Esophagus squamous epithelium (tissue), 5 donors: ENCODE results near the gene ATN1. TPM values are rescaled to one million over a fixed set of nuclear protein-coding genes. Genes with fewer than 3 reads are reported as not detected.

Experiments
- DNase-seq: peaks from one replicate; lab custom pipeline; 2025; lab: John Stamatoyannopoulos, UW
- H3K27ac ChIP-seq, 4 donors: fragments of 200-600 bp; sonication (generic); one replicate each; pipeline ENCODE4 v1.5.1; 2016 to 2019; ENCODE audit warnings: mild to moderate bottlenecking in 1 of 4
- H3K27me3 ChIP-seq, 4 donors: fragments of 200-600 bp; sonication (generic); 1 replicate in 3 of 4; 2 replicates in 1 of 4; pipeline versions ENCODE4 v1.5.1 to v1.6.0; 2017 to 2021; ENCODE audit warnings: antibody characterized with exemption in 1 of 4
- H3K36me3 ChIP-seq, 3 donors: fragments of 200-600 bp; sonication (generic); one replicate each; pipeline ENCODE4 v1.5.1; 2016 to 2019
- H3K4me1 ChIP-seq, 3 donors: fragments of 200-600 bp; sonication (generic); one replicate each; pipeline ENCODE4 v1.5.1; 2017 to 2019
- H3K4me3 ChIP-seq, 4 donors: fragments of 200-600 bp; sonication (generic); 1 replicate in 3 of 4; 2 replicates in 1 of 4; pipeline ENCODE4 v1.5.1; 2016 to 2019; ENCODE audit warnings: mild to moderate bottlenecking in 2 of 4, moderate library complexity in 1 of 4
- H3K9me3 ChIP-seq, 3 donors: fragments of 200-600 bp; sonication (generic); one replicate each; pipeline ENCODE4 v1.5.1; 2016 to 2019
- POLR2A ChIP-seq, 4 donors: fragments of 450-650 bp; IDR thresholded peaks; one replicate each; pipeline ENCODE4 v1.6.1; 2017; ENCODE audit warnings: antibody characterized with exemption in 4 of 4, mild to moderate bottlenecking in 4 of 4, moderate library complexity in 3 of 4
- WGBS, 2 donors: methylation state at CpG; one replicate each; pipeline ENCODE4 v1.1.5; 2018; 5-methylcytosine and 5-hydroxymethylcytosine counted together
- intact Hi-C: fragments of 100-400 bp; cut with DNase I; formaldehyde crosslinking; loops from one replicate; pipeline ENCODE4 v1.15.0; 2022
- total RNA-seq, 4 donors: library from RNA; depleted of rRNA; stranded (reverse); fragments of >200 nt; gene quantifications; one replicate each; pipeline ENCODE4 v1.1.0, GENCODE V29; 2016
- TF ChIP-seq, protein P1 (sequence below), 6 experiments: fragments of 450-650 bp in 4 of 6; fragments of 200-600 bp in 2 of 6; sonication (generic) in 2 of 6; IDR thresholded peaks; one replicate each; pipeline ENCODE4 v1.5.1; 2016 to 2019; ENCODE audit warnings: antibody characterized with exemption in 6 of 6, mild to moderate bottlenecking in 4 of 6, moderate library complexity in 4 of 6
- donor health status: DM: yes; HTN: yes; CAD: no.

ATN1 gene
- total RNA-seq, 4 donors from 2014 or later: 12.2 to 28.8 (median 22.2) TPM

DNA sequence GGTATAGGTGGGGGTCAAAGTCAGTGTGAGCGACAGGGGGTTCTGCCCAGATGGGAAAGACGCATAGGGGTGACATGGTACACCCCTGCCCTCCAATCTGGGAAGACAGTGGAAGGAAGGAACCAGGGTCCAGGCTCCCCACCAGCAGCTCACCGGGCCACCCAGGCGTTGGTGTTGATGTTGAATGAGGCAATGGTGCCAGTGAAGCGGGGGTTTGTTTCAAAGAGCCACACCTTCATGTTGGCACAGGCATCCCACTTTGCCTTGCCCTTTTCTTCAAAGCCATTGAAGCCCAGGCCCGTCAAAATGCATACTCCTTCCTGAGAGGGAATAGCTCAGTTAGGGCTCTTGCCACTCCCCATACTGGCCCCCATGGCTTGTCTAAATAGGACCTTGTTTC lies 50.4 kb downstream of the ATN1 start:
- peaks cover 32 to 93% (median 59%) of the 10 kb centered on the region in 3 donors for H3K36me3 ChIP-seq
- no peak for TF ChIP-seq POLR2A (IDR thresholded peaks at IDR 0.05)
- TF ChIP-seq, protein P1, sequence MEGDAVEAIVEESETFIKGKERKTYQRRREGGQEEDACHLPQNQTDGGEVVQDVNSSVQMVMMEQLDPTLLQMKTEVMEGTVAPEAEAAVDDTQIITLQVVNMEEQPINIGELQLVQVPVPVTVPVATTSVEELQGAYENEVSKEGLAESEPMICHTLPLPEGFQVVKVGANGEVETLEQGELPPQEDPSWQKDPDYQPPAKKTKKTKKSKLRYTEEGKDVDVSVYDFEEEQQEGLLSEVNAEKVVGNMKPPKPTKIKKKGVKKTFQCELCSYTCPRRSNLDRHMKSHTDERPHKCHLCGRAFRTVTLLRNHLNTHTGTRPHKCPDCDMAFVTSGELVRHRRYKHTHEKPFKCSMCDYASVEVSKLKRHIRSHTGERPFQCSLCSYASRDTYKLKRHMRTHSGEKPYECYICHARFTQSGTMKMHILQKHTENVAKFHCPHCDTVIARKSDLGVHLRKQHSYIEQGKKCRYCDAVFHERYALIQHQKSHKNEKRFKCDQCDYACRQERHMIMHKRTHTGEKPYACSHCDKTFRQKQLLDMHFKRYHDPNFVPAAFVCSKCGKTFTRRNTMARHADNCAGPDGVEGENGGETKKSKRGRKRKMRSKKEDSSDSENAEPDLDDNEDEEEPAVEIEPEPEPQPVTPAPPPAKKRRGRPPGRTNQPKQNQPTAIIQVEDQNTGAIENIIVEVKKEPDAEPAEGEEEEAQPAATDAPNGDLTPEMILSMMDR (IDR thresholded peaks at IDR 0.05): no peak
- H3K4me1 ChIP-seq: peaks cover 7 to 33% (median 17%) of the 10 kb centered on the region in 3 donors
- no peak for DNase-seq
- no peaks in the 10 kb centered on the region for H3K9me3 ChIP-seq
- H3K4me3 ChIP-seq: no peak overlapping the region
- H3K27me3 ChIP-seq: no peaks in the 10 kb centered on the region
- intact Hi-C loops: no loop called here
- WGBS, 2 donors: 59 to 65% methylated on average over 5 to 6 of the region's 6 CpGs
- peak overlapping the region; percentile 72 to 84 (median 78) for H3K27ac ChIP-seq

DNA sequence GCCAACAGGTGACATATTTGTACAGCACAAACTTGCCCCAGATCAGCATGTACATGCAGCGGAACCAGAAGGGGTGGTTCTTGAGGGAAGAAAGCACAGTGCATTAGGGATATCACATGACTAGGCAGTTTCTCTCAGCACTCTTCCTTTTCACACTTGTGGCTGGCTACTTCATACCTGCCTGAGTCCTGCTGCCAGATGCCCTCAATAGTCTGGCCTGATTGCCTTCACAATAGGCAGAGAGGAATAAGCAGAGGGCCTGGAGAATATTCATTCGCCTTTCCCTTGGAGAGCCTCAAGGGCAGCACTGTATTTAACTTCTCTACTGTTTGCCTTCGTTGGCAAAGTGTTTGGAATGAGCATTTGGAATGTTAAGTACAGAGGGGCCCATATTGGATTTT lies 50.9 kb downstream of the ATN1 start:
- no peaks in the 10 kb centered on the region for H3K27me3 ChIP-seq
- WGBS, 2 donors: 35 to 66% methylated on average over 3 of the region's 3 CpGs
- H3K27ac ChIP-seq: peak overlapping the region; percentile 72 to 84 (median 78)
- H3K9me3 ChIP-seq: no peaks in the 10 kb centered on the region
- DNase-seq: no peak
- H3K36me3 ChIP-seq: peaks cover 32 to 93% (median 59%) of the 10 kb centered on the region in 3 donors
- H3K4me1 ChIP-seq: peaks cover 7 to 30% (median 17%) of the 10 kb centered on the region in 3 donors
- intact Hi-C loops: no loop called here
- no peak for TF ChIP-seq POLR2A (IDR thresholded peaks at IDR 0.05)
- TF ChIP-seq, protein P1 (IDR thresholded peaks at IDR 0.05): peak in 1 of 6 experiments; percentile 26
- H3K4me3 ChIP-seq: no peak overlapping the region

DNA sequence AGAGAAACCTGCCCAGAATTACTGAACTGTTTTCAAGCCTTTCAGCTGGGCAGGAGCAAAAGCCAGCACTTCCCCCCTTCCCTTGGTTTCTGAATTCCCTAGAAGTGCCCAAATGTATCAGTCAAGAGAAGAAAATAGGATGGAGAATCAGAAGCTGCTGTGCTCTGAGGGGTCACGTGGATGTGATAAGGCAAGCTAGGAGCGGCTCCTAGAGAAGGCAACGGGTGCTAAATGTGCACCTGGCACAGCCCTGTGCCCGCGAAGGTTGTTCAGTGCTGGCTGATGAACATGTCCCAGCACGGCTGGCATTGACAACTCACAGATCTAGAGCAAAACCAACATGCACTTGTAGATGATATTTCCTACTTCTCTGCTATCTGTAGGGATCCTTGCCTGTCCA lies 51.3 kb downstream of the ATN1 start:
- TF ChIP-seq, protein P1 (IDR thresholded peaks at IDR 0.05): no peak
- TF ChIP-seq POLR2A (IDR thresholded peaks at IDR 0.05): no peak
- H3K9me3 ChIP-seq: no peaks in the 10 kb centered on the region
- no peaks in the 10 kb centered on the region for H3K27me3 ChIP-seq
- peaks cover 32 to 90% (median 59%) of the 10 kb centered on the region in 3 donors for H3K36me3 ChIP-seq
- no peak overlapping the region for H3K4me3 ChIP-seq
- peaks cover 7 to 30% (median 17%) of the 10 kb centered on the region in 3 donors for H3K4me1 ChIP-seq
- intact Hi-C loops: no loop called here
- WGBS, 2 donors: 53 to 60% methylated on average over 6 of the region's 6 CpGs
- H3K27ac ChIP-seq: peak overlapping the region; percentile 72 to 84 (median 78)
- no peak for DNase-seq

DNA sequence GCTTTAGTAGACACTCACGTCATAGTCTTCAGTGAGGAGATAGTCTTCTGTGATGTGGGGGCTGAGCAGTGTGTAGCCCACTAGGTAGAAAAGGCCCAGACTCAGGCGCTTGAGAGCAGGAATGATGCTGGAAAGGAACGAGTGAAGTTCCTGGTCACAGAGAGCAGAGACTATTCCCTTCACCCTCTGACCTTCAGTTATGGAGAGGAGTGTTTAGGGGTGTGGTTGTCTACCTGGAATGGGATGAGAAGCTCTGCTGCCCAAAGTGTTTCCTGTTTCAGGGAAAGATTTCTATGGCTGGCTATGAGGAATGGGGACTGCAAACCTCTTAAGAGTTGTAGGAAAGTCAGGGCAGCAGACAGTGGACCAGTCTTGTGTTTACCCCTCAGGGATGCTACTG lies 51.7 kb downstream of the ATN1 start:
- Histone ChIP-seq H3K4me3 (no peak overlapping the region), H3K36me3 (peaks cover 32 to 89% (median 59%) of the 10 kb centered on the region in 3 donors), H3K9me3 (no peaks in the 10 kb centered on the region), H3K27me3 (no peaks in the 10 kb centered on the region), H3K27ac (peak overlapping the region; percentile 72 to 84 (median 78)), H3K4me1 (peaks cover 7 to 30% (median 17%) of the 10 kb centered on the region in 3 donors)
- DNase-seq: no peak
- no peak for TF ChIP-seq POLR2A (IDR thresholded peaks at IDR 0.05)
- WGBS, 2 donors: 67 to 70% methylated on average over 1 to 3 of the region's 3 CpGs
- intact Hi-C loops: no loop called here

DNA sequence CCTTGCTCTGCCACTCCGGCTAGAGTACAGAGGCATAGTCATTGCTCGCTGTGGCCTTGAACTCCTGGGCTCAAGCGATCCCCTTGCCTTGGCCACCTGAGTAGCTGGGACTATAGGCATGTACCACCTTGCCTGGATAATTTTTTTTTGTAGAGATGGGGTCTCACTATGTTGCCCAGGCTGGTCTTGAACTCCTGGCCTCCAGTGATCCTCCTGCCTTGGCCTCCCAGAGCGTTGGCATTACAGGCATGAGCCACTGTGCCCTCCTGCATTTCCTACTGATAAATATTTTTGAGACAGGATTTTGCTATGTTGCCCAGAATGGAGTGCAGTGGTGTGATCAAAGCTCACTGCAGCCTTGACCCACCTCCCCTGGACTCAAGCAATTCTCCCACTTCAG lies 52.3 kb downstream of the ATN1 start:
- H3K36me3 ChIP-seq: peaks cover 26 to 86% (median 53%) of the 10 kb centered on the region in 3 donors
- 97 to 98% methylated on average over 3 to 4 of the region's 4 CpGs for WGBS, 2 donors

More for the DNA sequence above, 52.3 kb downstream of the ATN1 start:
- H3K9me3 ChIP-seq: no peaks in the 10 kb centered on the region
- H3K27me3 ChIP-seq: no peaks in the 10 kb centered on the region
- peaks cover 7 to 30% (median 17%) of the 10 kb centered on the region in 3 donors for H3K4me1 ChIP-seq
- no peak for TF ChIP-seq POLR2A (IDR thresholded peaks at IDR 0.05)
- TF ChIP-seq, protein P1 (IDR thresholded peaks at IDR 0.05): no peak
- DNase-seq: no peak
- no peak overlapping the region for H3K4me3 ChIP-seq
- peak overlapping the region in 2 of 4 donors; percentile 72 to 84 for H3K27ac ChIP-seq
- intact Hi-C loops: no loop called here
